ENCODE data around the gene CALY.

Gene CALY

DNA sequence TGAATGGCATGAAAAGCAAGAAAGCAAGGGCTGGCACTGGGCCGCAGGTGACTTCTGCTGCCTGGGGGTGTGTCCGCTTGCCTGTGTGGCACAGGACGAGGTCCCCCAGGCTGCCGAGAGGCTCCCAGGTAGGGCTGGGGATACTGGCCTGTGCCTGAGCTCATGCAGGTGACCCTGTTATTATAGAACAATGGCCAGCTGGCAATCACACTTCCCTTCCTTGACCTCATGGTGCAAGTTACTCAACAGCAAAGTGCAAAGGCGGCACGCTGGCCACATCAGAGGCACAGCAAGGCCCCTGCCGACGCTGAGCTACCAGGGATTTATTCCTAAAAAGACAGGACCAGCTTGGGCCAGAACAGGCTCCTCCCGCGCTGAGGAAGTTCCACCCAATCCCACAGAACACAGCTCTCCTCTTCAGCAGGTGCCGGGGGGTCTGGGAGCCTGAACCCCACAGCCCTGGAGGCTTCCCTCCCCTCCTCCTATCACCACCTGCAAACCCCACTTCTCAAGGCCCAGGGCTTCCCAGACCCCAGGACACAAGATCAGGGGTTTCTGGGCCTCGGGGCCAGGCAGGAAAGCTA, 58.6 kb downstream of the CALY start:
- TF ChIP-seq, protein P1, sequence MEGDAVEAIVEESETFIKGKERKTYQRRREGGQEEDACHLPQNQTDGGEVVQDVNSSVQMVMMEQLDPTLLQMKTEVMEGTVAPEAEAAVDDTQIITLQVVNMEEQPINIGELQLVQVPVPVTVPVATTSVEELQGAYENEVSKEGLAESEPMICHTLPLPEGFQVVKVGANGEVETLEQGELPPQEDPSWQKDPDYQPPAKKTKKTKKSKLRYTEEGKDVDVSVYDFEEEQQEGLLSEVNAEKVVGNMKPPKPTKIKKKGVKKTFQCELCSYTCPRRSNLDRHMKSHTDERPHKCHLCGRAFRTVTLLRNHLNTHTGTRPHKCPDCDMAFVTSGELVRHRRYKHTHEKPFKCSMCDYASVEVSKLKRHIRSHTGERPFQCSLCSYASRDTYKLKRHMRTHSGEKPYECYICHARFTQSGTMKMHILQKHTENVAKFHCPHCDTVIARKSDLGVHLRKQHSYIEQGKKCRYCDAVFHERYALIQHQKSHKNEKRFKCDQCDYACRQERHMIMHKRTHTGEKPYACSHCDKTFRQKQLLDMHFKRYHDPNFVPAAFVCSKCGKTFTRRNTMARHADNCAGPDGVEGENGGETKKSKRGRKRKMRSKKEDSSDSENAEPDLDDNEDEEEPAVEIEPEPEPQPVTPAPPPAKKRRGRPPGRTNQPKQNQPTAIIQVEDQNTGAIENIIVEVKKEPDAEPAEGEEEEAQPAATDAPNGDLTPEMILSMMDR (IDR thresholded peaks at IDR 0.05), result no peak

DNA sequence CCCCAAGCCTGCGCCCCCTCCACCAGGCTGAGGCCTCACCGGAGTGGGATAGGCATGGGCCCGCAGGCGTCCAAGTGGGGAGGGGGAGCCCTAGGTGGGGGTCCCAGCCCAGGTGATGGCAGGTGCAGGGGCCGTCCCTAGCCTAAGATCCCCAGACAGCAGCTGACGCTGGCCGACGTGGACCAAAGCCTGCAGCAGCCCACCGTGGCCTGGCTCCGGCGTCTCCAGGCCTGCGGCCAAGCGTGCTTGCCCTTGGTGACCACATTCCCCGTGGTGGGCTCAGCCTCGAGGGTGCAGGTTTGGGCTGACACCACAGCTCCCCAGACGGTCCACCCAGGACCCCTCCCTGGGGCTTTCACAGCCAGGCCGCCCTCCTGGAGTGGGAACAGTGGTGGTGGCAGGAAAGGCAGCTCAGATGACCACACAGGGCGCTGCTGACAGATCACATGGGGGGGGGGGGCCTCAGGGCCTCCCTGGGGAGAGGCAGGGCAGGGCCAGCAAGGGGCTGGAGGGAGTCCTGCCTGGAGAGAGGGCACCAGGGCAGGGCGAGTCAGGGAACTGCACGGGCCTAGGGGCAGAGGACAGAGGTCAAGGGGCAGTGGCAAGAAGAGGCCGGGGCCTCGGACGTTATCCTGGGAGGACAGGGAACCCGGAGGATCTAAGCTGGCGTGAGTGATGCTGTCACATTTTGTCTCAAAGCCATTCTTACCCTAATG, 59.3 kb downstream of the CALY start:
- TF ChIP-seq, protein P1 (IDR thresholded peaks at IDR 0.05), result no peak

DNA sequence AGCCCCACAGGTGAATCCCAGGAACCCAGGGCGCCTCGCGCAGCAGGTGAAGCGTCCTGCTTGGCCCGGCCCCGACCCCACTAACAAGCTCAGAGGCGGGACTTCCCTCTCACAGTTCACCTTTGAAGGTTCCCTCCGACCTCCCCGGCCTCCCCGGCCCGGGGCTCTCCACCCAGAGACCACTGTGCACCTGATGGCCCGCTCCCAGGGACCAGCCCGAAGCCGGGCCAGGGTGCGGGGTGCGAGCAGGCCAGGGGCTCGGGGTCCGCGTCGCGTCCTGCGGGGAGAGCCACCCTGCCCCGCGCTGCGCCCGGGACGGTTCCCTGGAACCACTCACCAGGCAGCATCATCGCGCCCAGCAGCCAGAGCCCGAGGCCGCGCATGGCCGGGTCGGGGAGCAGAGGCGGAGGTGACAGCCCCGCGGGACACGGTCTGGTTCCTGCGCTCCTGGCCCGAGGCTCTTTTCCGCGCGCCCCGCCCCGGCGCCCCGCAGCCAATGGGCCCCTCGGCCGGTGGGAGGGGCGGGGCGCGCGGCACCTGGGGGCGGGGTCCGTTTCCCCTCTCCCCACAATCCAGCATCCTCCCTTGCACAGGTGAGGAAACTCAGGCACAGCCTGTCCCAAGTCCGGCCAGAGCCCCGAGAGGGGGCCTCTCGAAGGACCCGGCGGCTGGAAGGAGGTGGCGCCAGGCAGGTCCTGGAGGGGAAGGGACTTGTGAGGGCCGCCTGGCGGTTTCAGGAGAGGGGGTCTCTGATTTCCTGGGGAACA, 60.1 kb downstream of the CALY start, which contains the start of gene ADAM8:
TSS of gene ADAM8 (minus strand) at position 434 of the 767 bp plus-strand sequence. CDS start at position 383, 51 bp downstream.
- TF ChIP-seq, protein P1 (IDR thresholded peaks at IDR 0.05), result no peak

DNA sequence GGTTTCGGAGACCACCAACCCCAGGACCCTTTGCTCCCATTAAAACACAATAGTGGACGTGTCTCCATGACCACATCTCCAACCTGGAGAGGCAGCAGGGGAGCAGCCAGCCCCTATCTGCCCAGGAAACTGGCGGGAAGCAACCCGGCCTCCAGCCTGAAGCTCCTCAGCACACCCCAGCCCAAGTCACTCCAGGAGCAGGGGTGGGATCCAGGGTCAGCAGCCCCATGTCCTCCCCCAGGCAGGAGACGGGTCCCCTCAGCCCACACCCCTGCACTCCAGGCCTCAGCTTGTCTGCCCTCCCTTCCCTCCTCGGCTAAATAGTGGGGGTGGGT, 60.6 kb downstream of the CALY start:
- TF ChIP-seq, protein P1 (IDR thresholded peaks at IDR 0.05), result no peak

DNA sequence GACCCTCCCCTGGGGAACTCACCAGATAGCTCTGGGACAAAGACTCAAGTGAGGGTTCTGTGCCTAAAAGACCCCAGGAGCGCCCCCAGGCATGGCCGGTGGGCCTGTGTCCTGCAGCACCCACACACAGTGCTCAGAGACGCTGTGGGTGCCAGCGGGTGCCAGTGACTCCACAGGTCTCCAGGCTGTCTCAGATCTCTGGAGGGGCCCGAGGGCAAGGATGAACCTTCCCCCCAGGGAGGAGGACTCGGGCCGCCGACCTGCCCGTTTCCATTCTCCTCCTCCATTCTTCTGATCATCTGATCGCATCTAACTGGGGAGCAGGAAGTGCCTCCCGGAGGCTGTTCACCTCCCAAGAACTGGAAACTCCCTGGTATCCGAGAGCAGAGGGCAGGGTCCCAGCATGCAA, 61.0 kb downstream of the CALY start:
- TF ChIP-seq, protein P1 (IDR thresholded peaks at IDR 0.05), result no peak

DNA sequence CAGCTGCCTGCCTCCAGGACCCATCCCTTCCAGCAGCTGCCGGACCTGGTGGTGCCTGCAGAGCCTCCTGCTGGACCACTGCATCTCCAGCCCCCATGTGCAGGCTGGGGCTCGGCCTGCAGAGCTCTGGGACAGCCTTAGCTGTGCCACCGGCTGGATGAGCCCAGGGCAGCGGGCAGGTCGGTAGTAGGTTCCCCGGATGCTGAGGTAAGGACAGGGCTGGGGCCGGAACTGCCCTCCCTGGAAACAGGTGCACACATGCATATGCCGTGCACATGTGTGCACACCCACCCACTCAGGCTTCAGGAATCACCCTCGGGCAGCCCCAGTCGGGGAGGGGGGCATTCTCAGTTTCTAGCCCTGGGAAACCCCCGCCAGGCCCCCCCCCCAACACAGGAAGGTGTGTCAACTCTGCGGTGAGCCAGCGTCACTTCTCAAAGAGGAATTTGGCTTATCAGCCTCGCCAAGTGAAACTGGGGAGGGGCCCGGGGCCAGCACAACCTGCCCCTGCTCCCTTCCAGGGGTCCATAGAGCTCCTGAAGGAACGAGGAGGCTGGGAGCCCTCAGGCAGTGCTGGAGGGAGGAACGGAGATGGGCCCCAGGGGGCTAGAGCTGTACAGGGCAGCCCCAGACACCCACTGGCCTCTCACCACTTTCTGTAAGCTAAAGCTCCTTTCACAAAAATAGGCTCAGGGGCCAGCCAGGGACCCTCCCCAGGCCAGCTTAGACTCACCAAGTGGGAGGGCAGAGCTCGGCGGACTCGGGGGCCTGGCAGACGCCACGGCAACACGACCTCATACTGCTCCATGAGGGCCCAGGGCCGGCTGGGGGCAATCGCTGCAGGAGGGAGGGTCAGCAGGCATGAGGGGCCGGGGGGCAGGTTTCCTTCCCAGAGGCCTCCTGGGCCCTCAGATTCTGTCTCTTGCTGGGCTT, 61.7 kb downstream of the CALY start:
- TF ChIP-seq, protein P1 (IDR thresholded peaks at IDR 0.05), result no peak

Measured in LNCAP (cell line).